ENCODE data around the gene PTPN3.

DNA sequence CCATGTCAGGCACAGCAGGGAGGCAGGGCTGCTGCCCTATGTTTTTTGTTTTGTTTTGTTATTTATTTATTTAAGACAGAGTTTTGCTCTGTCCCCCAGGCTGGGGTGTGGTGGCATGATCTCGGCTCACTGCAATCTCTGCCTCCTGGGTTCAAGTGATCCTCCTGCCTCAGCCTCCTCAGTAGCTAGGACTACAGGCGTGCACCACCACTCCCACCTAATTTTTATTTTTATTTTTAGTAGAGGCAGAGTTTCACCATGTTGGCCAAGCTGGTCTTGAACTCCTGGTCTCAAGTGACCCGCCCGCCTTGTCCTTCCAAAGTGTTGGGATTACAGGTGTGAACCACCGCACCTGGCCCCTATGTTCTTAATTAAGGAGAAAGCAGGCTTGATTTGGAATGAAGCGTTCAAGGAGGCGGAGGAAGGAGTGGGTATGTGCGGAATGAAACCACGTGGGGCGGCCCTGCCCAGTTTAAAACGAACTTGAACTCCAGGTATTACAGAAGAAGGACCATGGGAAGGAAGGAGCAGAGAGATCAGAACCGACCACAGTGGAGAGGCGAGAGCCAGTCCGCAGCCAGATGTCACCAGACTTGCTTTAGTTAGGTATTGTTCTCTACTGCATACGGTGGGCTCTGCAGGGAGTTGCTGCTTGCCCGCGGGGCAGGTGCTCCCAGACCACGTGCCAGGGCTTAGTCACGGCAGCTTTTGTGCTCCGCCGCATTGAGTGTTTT is 142.4 kb downstream of the PTPN3 start:
- TF ChIP-seq, protein P1, sequence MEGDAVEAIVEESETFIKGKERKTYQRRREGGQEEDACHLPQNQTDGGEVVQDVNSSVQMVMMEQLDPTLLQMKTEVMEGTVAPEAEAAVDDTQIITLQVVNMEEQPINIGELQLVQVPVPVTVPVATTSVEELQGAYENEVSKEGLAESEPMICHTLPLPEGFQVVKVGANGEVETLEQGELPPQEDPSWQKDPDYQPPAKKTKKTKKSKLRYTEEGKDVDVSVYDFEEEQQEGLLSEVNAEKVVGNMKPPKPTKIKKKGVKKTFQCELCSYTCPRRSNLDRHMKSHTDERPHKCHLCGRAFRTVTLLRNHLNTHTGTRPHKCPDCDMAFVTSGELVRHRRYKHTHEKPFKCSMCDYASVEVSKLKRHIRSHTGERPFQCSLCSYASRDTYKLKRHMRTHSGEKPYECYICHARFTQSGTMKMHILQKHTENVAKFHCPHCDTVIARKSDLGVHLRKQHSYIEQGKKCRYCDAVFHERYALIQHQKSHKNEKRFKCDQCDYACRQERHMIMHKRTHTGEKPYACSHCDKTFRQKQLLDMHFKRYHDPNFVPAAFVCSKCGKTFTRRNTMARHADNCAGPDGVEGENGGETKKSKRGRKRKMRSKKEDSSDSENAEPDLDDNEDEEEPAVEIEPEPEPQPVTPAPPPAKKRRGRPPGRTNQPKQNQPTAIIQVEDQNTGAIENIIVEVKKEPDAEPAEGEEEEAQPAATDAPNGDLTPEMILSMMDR (IDR thresholded peaks at IDR 0.05): no peak
- no peak for TF ChIP-seq EP300 (IDR thresholded peaks at IDR 0.05)
